Endothelial cell of hepatic sinusoid (primary cell): ENCODE measurements around the gene ANO8.
"Not testable (repeated sequence)": the region's sequence is repeated elsewhere in the genome, so short reads cannot be mapped to it uniquely, and the experiment has no call there.

ENCODE experiments used
- in situ Hi-C: cut with HindIII; loops from 2 replicates; pipeline ENCODE4 v1.10.0; 2017; ENCODE audit warnings: low sequenced_read_pairs

ANO8 gene

DNA sequence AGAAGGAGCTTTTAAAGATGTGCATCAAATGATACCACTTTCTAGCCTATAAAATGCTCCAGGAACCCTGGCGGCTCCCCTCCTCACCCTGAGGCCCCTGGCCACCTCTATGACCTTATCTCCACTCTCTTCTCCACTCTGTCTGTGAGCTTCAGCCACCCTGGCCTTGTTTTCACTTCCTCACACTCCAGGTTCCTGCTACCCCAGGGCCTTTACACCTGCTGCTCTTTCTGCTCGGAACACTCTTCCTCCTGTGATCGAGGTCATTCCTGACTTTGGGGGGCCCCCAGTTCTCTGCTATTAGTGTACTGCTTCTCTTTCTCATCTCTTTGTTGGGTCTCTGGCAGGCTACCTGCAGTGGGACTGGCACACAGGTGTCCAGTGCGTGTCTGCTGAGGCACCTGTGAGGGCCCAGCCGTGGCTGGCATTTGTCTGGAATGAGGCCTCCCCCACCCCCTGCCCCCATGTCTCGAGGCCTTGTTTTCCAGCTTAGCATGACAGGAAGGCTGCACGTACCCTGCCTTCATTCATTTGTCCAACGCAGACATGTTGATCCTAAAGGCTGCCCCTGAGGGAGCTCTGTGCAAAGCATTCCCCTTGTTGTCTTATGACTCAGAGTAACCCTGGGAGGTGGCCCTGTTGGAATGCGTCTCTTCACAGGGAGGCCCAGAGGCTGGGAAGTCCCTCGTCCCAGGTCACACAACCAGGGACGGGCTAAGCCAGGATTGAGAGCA is 23.0 kb downstream of the ANO8 start:
- in situ Hi-C loops, result loop anchor here (25.0 kb wide), 2 partner anchors 149 to 251 kb away; partner anchors contain the start of gene COLGALT1

DNA sequence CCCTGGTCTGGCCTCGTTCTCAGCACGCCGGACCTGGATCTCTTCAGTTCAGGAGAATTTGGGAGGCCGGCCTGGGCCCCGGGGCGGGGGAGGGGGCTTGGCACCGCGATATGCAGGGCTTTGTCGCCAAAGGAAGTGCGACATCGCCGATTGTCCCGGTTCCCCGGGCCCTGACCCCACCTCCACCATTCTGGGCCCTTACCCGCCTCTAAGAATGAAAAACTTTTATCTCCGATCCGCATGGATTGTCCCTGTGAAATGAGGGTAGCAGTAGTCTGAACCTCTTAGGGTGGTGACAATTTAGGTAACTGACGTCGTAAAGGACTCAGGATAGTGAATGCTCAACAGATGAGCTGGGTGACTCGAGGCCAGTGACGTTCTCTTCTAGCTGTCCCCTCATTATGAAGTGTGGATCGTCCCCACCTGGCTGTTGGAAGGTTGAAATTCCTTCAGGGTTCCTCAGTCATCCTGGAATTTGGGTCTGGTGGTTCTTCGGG is 24.6 kb downstream of the ANO8 start:
- in situ Hi-C loops, result loop anchor here (10.0 to 25.0 kb wide), 3 partner anchors 65 to 252 kb away; partner anchors contain the start of genes COLGALT1 and NR2F6

DNA sequence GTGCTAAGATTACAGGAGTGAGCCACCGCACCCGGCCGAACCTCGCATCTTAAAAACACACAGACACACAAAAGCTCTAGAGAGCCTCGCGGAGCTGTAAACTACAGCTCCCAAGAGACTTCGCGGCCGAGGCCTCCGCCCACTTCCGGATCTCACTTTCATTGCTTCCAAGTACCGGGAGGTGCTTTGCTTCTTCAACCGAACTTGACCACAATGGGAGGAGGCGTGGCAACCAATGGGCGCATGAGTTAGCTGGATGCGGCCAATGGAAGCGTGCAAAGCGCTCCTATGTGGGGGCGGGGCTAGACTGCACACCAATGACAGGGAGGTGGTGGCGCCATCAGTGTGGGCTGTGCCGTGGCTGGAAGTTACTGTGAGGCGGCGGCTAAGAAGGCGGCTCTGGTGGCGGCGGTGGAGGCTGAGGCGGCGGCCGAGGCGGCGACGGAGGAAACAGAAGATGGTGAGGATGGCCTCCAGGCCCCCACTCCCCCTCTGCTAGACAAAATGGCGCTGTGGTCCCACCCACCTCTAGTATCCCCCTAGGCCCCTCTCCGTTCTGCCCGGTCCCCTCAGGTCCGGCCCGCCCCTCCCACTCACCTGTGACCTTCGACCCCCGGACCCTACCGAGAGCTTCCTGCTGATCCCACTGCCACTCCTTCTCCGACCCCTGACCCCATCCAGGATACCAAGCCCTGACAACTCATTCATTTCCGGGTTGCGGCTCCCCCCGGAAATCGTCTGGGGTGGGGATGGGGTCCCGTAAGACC is 25.3 kb downstream of the ANO8 start, which contains the start of gene DDA1:
Gene DDA1, plus strand, starts transcription at position 366 of the 767 bp plus-strand sequence. Its CDS starts 92 bp downstream, at position 458.
- in situ Hi-C loops, result loop anchor here (10.0 to 25.0 kb wide), 3 partner anchors 65 to 253 kb away; partner anchors contain the start of genes COLGALT1 and NR2F6

DNA sequence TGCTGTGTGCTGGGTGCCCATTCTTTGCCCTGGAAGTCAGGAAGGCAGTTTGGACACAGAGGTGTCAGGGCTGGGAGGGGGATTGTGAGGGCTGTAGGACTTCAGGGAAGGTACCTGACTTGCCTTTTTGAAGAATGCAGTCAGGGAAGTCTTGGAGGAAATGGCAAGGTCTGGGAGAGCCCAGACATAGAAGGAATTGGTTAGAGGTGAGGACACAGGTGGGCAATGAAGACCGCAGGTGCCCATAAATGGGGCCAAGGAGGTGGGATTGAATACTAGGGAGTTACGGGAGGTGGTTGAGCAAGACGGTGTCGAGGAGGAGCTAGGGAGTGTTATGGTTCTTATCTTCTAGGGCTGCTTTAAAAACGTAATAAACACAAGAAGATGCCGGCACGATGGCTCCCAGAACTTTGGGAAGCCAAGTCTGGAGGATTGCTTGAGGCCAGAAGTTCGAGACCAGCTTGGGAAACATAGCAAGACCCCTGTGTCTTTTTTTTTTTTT is 26.7 kb downstream of the ANO8 start:
- in situ Hi-C loops, result loop anchor here (10.0 to 25.0 kb wide), 3 partner anchors 63 to 254 kb away; partner anchors contain the start of genes COLGALT1 and NR2F6

DNA sequence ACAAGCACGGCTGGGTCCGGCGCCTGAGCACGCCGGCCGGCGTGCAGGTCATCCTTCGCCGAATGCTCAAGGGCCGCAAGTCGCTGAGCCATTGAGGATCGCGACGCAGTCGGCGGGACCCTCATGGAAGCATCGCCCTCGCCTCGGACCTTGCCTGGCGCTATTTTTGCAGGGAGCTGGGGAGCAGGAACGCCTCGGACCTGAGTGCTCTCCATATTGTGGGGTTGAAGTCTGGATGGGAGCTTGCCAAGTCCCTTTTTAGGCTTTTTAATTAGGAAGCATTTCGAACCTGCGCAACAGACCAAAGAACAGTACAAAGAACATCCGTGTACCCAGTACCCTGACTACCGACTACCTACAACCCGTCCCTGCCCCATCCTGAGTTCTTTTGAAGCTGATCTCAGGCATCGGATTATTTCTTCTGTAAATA is 28.4 kb downstream of the ANO8 start:
- in situ Hi-C loops, result loop anchor here (10.0 to 25.0 kb wide), 3 partner anchors 61 to 256 kb away; partner anchors contain the start of genes COLGALT1 and NR2F6

DNA sequence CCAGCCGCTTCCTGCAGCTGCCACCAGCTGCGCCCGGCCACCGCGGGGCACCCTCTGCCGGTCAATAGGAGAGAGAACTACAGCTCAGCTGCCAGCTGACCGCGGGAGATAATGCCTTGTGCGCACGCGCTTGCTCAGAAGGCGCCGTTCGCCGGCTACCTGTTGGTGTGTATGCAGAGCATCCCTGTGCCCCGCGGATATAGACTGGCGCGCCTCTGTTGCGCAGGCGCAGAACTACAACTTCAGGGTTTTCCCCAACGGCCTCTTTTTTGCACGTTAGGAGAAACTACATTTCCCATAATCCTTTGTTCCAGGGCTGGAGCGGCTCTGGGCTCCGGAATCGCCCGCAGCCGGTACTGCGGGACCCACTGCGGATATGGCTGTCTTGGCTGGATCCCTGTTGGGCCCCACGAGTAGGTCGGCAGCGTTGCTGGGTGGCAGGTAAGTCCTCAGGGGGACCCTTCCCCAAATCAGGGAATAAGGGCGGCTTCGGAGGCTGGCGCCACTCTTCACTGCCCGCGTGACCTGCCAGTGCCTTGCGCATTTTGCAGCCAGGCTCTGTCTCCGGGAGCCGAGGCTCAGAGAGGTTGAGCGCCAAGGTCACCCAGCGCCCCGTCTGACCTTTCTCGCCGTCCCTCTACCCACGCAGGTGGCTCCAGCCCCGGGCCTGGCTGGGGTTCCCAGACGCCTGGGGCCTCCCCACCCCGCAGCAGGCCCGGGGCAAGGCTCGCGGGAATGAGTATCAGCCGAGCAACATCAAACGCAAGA is 29.0 kb downstream of the ANO8 start, which contains the start of gene MRPL34:
Gene MRPL34, plus strand, starts transcription at position 356 of the 768 bp plus-strand sequence. Its CDS starts 21 bp downstream, at position 377.
- in situ Hi-C loops, result loop anchor here (10.0 to 25.0 kb wide), 3 partner anchors 61 to 257 kb away; partner anchors contain the start of genes COLGALT1 and NR2F6

DNA sequence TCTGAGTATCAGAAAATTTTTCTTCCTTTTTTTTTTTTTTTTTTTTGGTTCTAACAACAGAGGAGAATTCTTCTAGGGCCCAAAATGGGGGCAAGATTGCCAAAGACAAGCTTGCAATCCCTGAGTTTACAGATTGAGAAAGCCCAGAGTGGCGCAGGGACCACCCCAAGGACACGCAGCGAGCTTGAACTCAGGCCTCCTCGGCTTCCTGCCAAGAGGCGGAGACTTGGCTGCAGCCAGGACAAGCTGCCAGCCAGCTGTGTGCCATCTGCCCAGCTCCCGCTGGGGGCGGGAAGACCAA is 29.5 kb downstream of the ANO8 start:
- in situ Hi-C loops, result loop anchor here (10.0 to 25.0 kb wide), 3 partner anchors 60 to 257 kb away; partner anchors contain the start of genes COLGALT1 and NR2F6

DNA sequence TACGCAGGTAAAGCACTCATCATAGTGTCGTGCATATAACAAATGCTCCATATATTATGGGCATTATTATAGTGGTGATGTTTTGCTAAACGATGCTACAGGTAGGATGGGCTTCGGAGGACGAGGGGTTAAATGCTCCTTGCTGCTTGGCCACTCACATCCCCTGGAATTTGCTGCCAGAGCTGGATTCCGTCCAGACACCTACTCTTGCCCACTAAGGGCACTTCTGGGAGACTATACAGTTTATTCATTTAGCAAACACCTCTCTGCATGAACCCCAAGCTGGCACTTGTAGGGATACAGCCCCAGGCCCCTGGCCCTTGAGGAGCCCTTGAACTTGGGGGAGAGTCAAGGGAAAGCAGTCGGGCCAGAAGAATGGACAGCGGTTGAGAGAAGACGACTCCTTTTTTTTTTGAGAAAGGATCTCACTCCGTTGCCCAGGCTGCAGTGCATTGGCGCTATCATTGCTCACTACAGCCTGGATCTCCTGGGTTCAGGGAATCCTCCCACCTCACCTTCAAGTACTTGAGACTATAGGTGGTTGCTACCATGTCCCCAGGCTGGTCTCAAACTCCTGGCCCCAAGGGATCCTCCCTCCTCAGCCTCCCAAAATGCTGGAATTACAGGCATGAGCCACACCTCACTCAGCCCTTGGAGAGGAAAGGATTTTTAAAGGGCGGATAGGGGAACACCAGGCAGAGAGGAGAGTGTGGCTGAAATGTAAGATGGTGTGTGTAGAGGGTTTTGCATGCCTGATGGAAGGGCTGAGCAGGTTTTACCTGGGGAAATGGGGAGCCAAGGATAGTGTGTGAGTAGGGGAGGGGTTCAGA is 30.1 kb downstream of the ANO8 start:
- in situ Hi-C loops, result loop anchor here (10.0 to 25.0 kb wide), 3 partner anchors 60 to 258 kb away; partner anchors contain the start of genes COLGALT1 and NR2F6

DNA sequence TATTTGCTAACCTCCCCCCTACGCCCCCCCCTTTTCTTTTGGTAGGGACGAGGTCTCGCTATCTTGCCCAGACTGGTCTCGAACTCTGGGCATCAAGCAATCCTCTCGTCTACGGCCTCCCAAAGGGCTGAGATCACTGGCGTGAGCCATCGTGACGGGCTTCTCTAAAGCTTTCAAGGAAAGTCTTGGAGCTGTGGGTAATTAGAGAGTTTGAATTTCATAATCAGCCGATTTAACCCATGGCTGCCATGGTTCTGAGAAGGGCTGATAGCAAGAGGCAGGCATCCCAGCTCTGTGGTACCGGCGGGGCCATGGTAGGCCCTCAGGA is 30.8 kb downstream of the ANO8 start:
- in situ Hi-C loops, result loop anchor here (10.0 to 25.0 kb wide), 3 partner anchors 59 to 258 kb away; partner anchors contain the start of genes COLGALT1 and NR2F6

DNA sequence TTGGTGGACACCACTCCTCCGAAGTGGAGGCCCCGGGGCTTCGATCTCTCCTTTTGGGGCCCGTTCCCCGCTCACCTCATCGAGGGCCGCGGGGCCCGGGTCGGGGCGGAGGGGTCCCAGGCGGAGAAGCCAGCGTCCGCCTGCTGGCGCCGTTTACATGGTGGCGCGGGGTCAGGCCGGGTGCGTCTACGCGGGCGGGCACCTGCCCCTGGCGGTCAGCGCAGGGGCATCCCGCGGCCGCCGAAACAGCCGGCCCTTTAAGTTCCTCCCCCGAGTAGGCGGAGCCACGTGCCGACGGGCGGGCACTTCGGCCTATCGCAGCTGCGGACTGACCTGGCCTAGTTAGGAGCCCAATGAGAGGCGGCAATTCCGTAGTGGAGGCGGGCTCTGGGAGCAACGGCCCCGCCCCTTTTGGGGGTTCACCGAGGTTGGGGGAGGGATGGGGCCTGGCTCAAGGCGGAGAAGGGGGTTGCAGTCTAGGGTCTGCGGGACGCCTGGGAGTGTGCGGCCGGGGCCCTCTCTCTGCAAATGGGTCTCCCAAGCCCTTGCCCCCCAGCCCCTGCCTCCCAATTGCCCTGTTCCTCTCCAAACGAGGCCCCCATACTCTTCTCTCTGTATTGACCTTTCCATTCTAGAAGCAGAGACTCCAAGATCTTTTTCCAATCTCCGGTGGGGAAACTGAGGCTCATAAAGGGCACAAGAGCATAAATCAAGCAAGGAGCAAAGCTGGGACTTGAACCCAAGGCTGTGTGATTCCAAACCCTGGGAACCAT is 31.3 kb downstream of the ANO8 start, which contains the start of gene ABHD8:
Gene ABHD8, minus strand, starts transcription at position 259 of the 773 bp plus-strand sequence. CDS start 1,809 bp downstream, outside the sequence.
- in situ Hi-C loops, result loop anchor here (10.0 to 25.0 kb wide), 3 partner anchors 59 to 259 kb away; partner anchors contain the start of genes COLGALT1 and NR2F6

DNA sequence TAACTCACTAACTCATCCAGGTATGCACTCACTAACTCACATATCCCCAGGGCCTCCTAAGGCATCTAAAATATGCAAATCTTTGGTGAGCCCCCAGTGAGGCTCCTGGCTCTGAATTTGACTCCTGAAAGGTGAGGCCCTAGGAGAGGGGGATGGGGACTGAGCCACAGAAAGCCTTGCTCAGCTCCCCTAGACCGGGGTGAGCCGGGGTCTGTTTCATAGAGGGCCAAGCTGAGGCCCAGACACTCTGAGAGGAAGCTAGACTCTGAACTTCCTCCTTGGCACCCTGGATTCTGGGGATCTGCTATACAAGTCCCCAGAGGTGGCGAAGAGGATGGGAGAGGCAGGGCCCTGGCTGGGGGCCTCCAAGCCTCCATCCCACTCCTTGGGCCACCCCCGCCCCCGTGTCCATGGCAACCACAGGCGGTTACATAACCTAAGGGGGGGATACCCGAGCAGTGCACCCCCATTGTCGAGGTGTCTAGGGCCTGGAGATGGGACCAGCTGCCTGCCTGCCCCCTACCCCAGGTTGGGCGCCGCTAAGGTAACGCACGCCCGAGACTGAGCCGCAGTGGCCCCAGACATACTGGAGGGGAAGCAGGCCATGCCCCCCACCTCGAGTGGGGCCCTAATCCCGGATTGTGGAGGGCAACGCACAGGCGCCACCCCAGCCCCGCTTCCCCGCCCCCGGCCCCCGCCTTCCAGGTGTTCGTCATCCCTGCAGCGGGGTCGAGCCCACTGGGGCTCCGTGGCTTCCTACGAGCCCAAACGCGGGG is 32.1 kb downstream of the ANO8 start:
- in situ Hi-C loops, result loop anchor here (10.0 to 25.0 kb wide), 3 partner anchors 58 to 260 kb away; partner anchors contain the start of genes COLGALT1 and NR2F6

DNA sequence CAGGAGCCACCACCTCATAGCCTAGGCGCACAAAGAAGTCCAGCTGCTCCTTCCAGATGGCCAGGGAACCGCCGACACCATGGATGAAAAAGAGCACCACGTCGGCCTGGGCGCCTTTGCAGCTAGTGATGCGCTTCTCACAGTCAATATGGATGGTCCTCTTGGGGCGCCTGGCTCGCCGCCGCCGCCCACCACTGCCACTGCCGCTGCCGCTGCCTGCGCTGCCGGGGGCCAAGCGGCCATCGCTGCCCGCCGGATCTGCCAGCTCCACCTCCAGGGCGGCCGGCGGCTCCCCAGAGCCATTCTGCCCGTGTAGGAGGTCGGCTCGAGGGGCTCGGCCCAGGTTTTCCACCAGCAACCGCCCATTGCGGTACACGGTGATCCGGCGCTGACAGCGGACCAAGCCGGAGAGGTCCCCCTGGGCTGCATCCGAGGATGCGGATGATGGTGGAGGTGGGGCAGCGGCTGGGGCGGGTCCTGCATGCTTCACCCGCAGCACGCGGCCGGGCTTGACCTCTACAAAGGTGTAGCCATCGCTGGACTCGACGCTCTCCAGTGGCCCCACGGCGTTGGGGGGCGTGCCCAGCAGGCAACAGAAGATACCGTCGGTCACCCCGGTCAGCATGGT is 33.5 kb downstream of the ANO8 start:
- in situ Hi-C loops, result loop anchor here (10.0 to 25.0 kb wide), 3 partner anchors 56 to 261 kb away; partner anchors contain the start of genes COLGALT1 and NR2F6

DNA sequence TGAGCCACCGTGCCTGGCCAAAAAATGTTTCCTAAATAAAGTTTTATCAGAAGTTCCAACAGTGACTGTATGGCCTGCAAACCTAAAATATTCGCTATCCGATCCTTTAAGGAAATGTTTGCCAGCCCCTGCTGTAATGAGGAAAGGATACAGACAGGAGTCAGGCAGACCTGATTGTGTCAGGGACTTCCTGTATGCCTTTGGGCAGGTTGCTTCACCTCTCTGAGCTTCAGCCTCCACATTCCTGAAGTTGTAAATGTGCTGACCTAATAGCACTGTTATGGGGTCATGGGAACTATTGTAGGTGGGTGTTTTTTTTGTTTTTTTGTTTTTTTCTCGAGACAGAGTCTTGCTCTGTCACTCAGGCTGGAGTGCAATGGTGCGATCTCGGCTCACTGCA is 37.7 kb downstream of the ANO8 start:
- in situ Hi-C loops, result no loop called here

DNA sequence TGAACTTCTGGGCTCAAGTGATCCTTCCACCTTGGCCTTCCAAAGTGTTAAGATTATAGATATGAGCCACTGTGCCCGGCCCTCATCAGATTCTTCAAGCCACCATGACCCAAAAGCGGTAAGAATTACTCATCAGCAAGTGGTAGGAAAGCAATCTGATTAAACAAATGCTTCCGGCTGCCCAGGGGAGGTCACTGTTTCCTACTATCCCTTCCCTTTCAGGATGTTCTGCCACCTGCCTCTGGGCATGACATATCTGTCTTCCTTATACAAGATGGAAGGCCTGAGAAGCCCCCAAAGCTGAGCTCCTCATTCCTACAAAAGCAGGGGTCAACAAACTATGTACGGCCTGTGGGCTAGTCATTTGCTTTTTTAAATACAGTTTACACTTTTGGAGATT is 38.4 kb downstream of the ANO8 start:
- in situ Hi-C loops, result no loop called here

DNA sequence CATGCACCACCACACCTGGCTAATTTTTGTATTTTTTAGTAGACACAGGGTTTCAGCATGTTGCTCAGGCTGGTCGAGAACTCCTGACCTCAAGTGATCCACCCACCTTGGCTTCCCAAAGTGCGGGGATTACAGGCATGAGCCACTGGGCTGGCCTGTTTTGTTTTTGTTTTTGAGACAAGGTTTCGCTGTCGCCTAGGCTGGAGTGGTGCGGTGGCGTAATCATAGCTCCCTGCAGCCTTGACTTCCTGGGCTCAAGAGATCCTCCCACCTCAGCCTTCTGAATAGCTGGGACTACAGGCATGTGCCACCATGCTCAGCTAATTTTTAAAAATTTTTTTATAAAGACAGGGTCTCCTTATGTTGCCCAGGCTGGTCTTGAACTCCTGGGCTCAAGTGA is 39.1 kb downstream of the ANO8 start:
- in situ Hi-C loops, result not testable (repeated sequence)

DNA sequence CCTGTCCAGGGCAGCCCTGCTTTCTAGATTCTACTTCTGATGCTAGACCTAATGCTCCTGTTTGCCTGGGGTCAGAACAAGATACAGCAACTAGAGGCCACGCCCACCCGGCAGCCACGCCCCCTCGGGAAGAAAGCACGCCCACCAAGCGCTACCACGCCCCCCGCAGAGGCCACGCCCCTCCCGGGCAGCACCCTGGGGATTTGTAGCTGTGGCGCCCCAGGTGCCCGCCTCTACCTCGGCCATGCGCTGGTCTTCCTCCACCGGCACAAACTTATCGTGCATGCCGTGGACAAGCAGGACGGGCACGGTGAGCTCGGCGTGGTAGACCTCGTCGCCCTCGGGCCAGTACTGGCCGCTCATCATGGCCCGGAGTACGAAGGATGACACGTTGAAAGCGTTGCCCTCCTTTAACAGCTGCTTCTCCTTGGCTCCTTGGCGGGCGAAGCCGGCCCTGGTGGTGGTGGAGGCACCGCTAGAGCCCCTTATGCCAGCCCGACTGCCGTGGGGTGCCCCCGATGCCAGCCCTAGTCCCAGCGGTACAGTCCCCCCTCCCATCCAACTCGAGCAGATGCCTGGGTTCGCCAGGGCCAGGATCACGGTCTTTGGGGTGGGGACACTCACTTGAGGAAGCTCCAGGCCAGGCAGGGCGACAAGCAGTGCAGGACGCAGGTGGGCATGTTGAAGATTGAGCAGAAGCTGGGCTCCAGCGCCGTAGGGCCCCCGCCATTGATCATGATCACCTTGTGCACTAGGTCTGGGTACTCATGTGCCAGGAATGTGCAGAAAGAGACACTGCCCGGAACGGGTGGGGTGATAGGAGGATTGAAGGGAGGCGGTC is 40.4 kb downstream of the ANO8 start:
- in situ Hi-C loops, result no loop called here
